GM06990 (cell line): ENCODE results near the gene CLK2.

Experiments
- DNase-seq: peaks from one replicate; pipeline ENCODE4 v3.0.0-alpha.2; 2011; ENCODE audit not compliant: insufficient read length; ENCODE audit errors: extremely low read depth
- H3K27me3 ChIP-seq: replicated peaks from 2 replicates; pipeline ENCODE4 v1.6.0; 2011; ENCODE audit warnings: low read length; ENCODE audit not compliant: control insufficient read depth, insufficient read depth
- H3K36me3 ChIP-seq: 2 replicates; pipeline ENCODE4 v1.5.1; 2011; ENCODE audit warnings: low read length; ENCODE audit not compliant: control insufficient read depth, insufficient read depth
- H3K4me3 ChIP-seq: replicated peaks from 2 replicates; pipeline ENCODE4 v1.5.1; 2011; ENCODE audit warnings: low read depth, mild to moderate bottlenecking, control low read depth, low read length
- CTCF ChIP-seq: IDR thresholded peaks from 2 replicates; pipeline ENCODE4 v1.5.1; 2011; ENCODE audit warnings: low read length, control low read depth, mild to moderate bottlenecking, inconsistent platforms; ENCODE audit not compliant: insufficient read depth, poor library complexity, severe bottlenecking

Gene CLK2

GRCh38 chr1:155308493-155309422 lies 35.5 kb upstream of the CLK2 start, which contains the start of gene FDPS:
TSS of gene FDPS (plus strand) at chr1:155308866. CDS start at chr1:155309790, 924 bp downstream.
- peaks cover 12% of the 10 kb centered on the region for H3K36me3 ChIP-seq
- peak within 1 kb of the TSS; percentile 88 for H3K4me3 ChIP-seq
- H3K27me3 ChIP-seq = no peaks in the 10 kb centered on the region
- DNase-seq = peak; percentile 99
- TF ChIP-seq CTCF = no peak

- DNase-seq = no peak
- H3K4me3 ChIP-seq = no peak overlapping the region
- TF ChIP-seq CTCF = peak; percentile 39
These were observed 34.0 kb upstream of the CLK2 start for GRCh38 chr1:155307247-155307740.

GRCh38 chr1:155305881-155306391 lies 32.6 kb upstream of the CLK2 start:
- H3K27me3 ChIP-seq = no peaks in the 10 kb centered on the region
- DNase-seq = no peak
- TF ChIP-seq CTCF = no peak
- H3K36me3 ChIP-seq = no peaks in the 10 kb centered on the region
- no peak overlapping the region for H3K4me3 ChIP-seq

More at GRCh38 chr1:155307247-155307740, 34.0 kb upstream of the CLK2 start:
- Histone ChIP-seq H3K27me3 (no peaks in the 10 kb centered on the region), H3K36me3 (peaks cover 7% of the 10 kb centered on the region)

GRCh38 chr1:155304558-155305063 lies 31.3 kb upstream of the CLK2 start:
- no peak for DNase-seq
- Histone ChIP-seq H3K36me3 (no peaks in the 10 kb centered on the region), H3K27me3 (no peaks in the 10 kb centered on the region), H3K4me3 (no peak overlapping the region)
- TF ChIP-seq CTCF = no peak

- Histone ChIP-seq H3K27me3 (no peaks in the 10 kb centered on the region), H3K36me3 (no peaks in the 10 kb centered on the region), H3K4me3 (no peak within 1 kb of the TSS)
- no peak for DNase-seq
- no peak for TF ChIP-seq CTCF
These were observed 28.1 kb upstream of the CLK2 start, which contains the start of gene PKLR for GRCh38 chr1:155301342-155301841. TSS of gene PKLR (minus strand) at chr1:155301438. CDS start at chr1:155301395, 43 bp downstream.
